H9 (cell line): ENCODE data around the gene IDH2. TPM values are rescaled to one million over a fixed set of nuclear protein-coding genes. Genes with fewer than 3 reads are reported as not detected.
A peak's percentile ranks its signal among the peaks of the same experiment; 100 is the strongest.

ENCODE experiments used
- DNase-seq: peaks from one replicate; pipeline ENCODE4 v3.0.0-alpha.2; 2017
- H2AFZ ChIP-seq: one replicate; pipeline ENCODE4 v1.6.1; 2013; ENCODE audit warnings: mild to moderate bottlenecking, low read length, control low read depth, moderate library complexity
- H2AK5ac ChIP-seq: 2 replicates; pipeline ENCODE4 v1.6.1; 2013; ENCODE audit warnings: low read length, control low read depth, mixed read lengths; ENCODE audit not compliant: insufficient read length
- H2BK120ac ChIP-seq: one replicate; pipeline ENCODE4 v1.6.1; 2013; ENCODE audit warnings: low read depth, mild to moderate bottlenecking, low read length, control low read depth, inconsistent platforms; ENCODE audit not compliant: poor library complexity, severe bottlenecking
- H2BK12ac ChIP-seq: 2 replicates; pipeline ENCODE4 v1.6.1; 2013; ENCODE audit warnings: low read length, control low read depth, mixed read lengths, low read depth; ENCODE audit not compliant: insufficient read length
- H2BK15ac ChIP-seq: 2 replicates; pipeline ENCODE4 v1.6.1; 2013; ENCODE audit warnings: low read depth, low read length, control low read depth
- H2BK20ac ChIP-seq: one replicate; pipeline ENCODE4 v1.6.1; 2013; ENCODE audit warnings: low read depth, mild to moderate bottlenecking, low read length, control low read depth, inconsistent platforms; ENCODE audit not compliant: poor library complexity, severe bottlenecking
- H2BK5ac ChIP-seq: 2 replicates; pipeline ENCODE4 v1.6.1; 2013; ENCODE audit warnings: low read length, control low read depth, mixed read lengths; ENCODE audit not compliant: insufficient read length
- H3K14ac ChIP-seq: 2 replicates; pipeline ENCODE4 v1.6.1; 2013; ENCODE audit warnings: low read length, control low read depth; ENCODE audit not compliant: insufficient read depth
- H3K18ac ChIP-seq: 2 replicates; pipeline ENCODE4 v1.6.1; 2013; ENCODE audit warnings: low read depth, mild to moderate bottlenecking, mixed read lengths, low read length, control low read depth; ENCODE audit not compliant: insufficient read length
- H3K23ac ChIP-seq: 2 replicates; pipeline ENCODE4 v1.6.1; 2013; ENCODE audit warnings: low read length, control low read depth, mixed read lengths, low read depth; ENCODE audit not compliant: insufficient read length
- H3K23me2 ChIP-seq: 2 replicates; pipeline ENCODE4 v1.6.1; 2013; ENCODE audit warnings: low read depth, mild to moderate bottlenecking, mixed read lengths, low read length, control low read depth; ENCODE audit not compliant: insufficient read length, poor library complexity, severe bottlenecking
- H3K27ac ChIP-seq: 2 replicates; pipeline ENCODE4 v1.5.1; 2013; ENCODE audit warnings: low read length, control low read depth, mixed read lengths, low read depth; ENCODE audit not compliant: insufficient read length
- H3K27me3 ChIP-seq: 2 replicates; pipeline ENCODE4 v1.6.1; 2013; ENCODE audit warnings: low read length, control low read depth, inconsistent platforms; ENCODE audit not compliant: insufficient read depth
- H3K4ac ChIP-seq: 2 replicates; pipeline ENCODE4 v1.6.1; 2013; ENCODE audit warnings: low read depth, mild to moderate bottlenecking, control low read depth, inconsistent platforms, low read length, moderate library complexity
- H3K4me1 ChIP-seq: 2 replicates; pipeline ENCODE4 v1.6.1; 2013; ENCODE audit warnings: low read length, control low read depth, inconsistent platforms; ENCODE audit not compliant: insufficient read depth
- H3K4me2 ChIP-seq: 2 replicates; pipeline ENCODE4 v1.6.1; 2013; ENCODE audit warnings: low read length, control low read depth, mixed read lengths; ENCODE audit not compliant: insufficient read length, insufficient read depth
- H3K56ac ChIP-seq: 2 replicates; pipeline ENCODE4 v1.6.1; 2013; ENCODE audit warnings: low read depth, mild to moderate bottlenecking, mixed read lengths, low read length, control low read depth; ENCODE audit not compliant: insufficient read length
- H3K79me1 ChIP-seq: 2 replicates; pipeline ENCODE4 v1.6.1; 2013; ENCODE audit warnings: low read depth, mild to moderate bottlenecking, moderate library complexity, low read length, control low read depth, inconsistent platforms; ENCODE audit not compliant: insufficient read depth, poor library complexity, severe bottlenecking
- H3K79me2 ChIP-seq: 2 replicates; pipeline ENCODE4 v1.6.1; 2013; ENCODE audit warnings: low read length, control low read depth, inconsistent platforms; ENCODE audit not compliant: insufficient read depth
- H3K9ac ChIP-seq: 2 replicates; pipeline ENCODE4 v1.6.1; 2013; ENCODE audit warnings: low read length, control low read depth, mixed read lengths; ENCODE audit not compliant: insufficient read length; ENCODE audit errors: extremely low read depth
- H3K9me3 ChIP-seq: one replicate; pipeline ENCODE4 v1.6.1; 2013; ENCODE audit warnings: low read depth, low read length, inconsistent platforms; ENCODE audit not compliant: control insufficient read depth
- H3T11ph ChIP-seq: one replicate; pipeline ENCODE4 v1.6.1; 2013; ENCODE audit warnings: mild to moderate bottlenecking, low read length, control low read depth, inconsistent platforms
- H4K20me1 ChIP-seq: one replicate; pipeline ENCODE4 v1.6.1; 2013; ENCODE audit not compliant: control insufficient read depth, insufficient read length, insufficient read depth
- H4K5ac ChIP-seq: 2 replicates; pipeline ENCODE4 v1.6.1; 2013; ENCODE audit warnings: low read depth, mild to moderate bottlenecking, mixed read lengths, low read length, control low read depth; ENCODE audit not compliant: insufficient read length
- H4K8ac ChIP-seq: replicated peaks from 2 replicates; pipeline ENCODE4 v1.6.1; 2013; ENCODE audit warnings: low read length, control low read depth, mixed read lengths, low read depth; ENCODE audit not compliant: insufficient read length
- H4K91ac ChIP-seq: 2 replicates; pipeline ENCODE4 v1.6.1; 2013; ENCODE audit warnings: low read depth, mild to moderate bottlenecking, moderate library complexity, mixed read lengths, low read length, control low read depth; ENCODE audit not compliant: insufficient read length
- H3K27ac Mint-ChIP-seq, 3 experiments: 2 replicates in 2 of 3; 3 replicates in 1 of 3; pipeline ENCODE4 v1.8.0; 2020 to 2021; ENCODE audit warnings: mixed read lengths in 3 of 3, mild to moderate bottlenecking in 1 of 3, moderate library complexity in 1 of 3
- H3K27me3 Mint-ChIP-seq: 2 replicates; pipeline ENCODE4 v1.8.0; 2021; ENCODE audit warnings: low read depth, mild to moderate bottlenecking, moderate library complexity, mixed read lengths
- H3K36me3 Mint-ChIP-seq, 3 experiments: 2 replicates in 2 of 3; 3 replicates in 1 of 3; pipeline ENCODE4 v1.8.0; 2020 to 2021; ENCODE audit warnings: low read depth in 3 of 3, mixed read lengths in 3 of 3; ENCODE audit not compliant: insufficient read depth in 1 of 3
- H3K4me1 Mint-ChIP-seq, 2 experiments: 2 replicates each; pipeline ENCODE4 v1.8.0; 2020; ENCODE audit warnings: mixed read lengths in 2 of 2
- H3K4me3 Mint-ChIP-seq, 2 experiments: 2 replicates in 1 of 2; 3 replicates in 1 of 2; pipeline ENCODE4 v1.8.0; 2020 to 2021; ENCODE audit warnings: mild to moderate bottlenecking in 2 of 2, mixed read lengths in 2 of 2, moderate library complexity in 1 of 2
- H3K9me3 Mint-ChIP-seq, 2 experiments: 2 replicates in 1 of 2; 3 replicates in 1 of 2; pipeline ENCODE4 v1.8.0; 2020; ENCODE audit warnings: mild to moderate bottlenecking in 2 of 2, mixed read lengths in 2 of 2, moderate library complexity in 1 of 2
- CTCF ChIP-seq: fragments of 200-600 bp; sonication (generic); conservative IDR thresholded peaks from 3 replicates; pipeline ENCODE4 v1.8.0; 2021; ENCODE audit warnings: antibody characterized with exemption, mild to moderate bottlenecking
- WGBS: extraction: QIAGEN DNeasy Blood & Tissue Kit; methylation state at CpG from one replicate; pipeline ENCODE4 v1.1.7; 2013; ENCODE audit warnings: missing lambda C conversion rate, low lambda C conversion rate, mixed read lengths; ENCODE audit not compliant: insufficient read length; ENCODE audit errors: extremely low coverage; 5-methylcytosine and 5-hydroxymethylcytosine counted together
- total RNA-seq: library from RNA; stranded (reverse); gene quantifications from 2 replicates; pipeline ENCODE4 v1.2.1, GENCODE V29; 2021

IDH2 gene
- total RNA-seq, 1 experiment from 2014 or later = 57.7 TPM

- no peaks in the 10 kb centered on the region for H3K27me3 Mint-ChIP-seq
- H2BK5ac ChIP-seq = no peak overlapping the region
- no peak for TF ChIP-seq CTCF
- peaks cover 47 to 60% of the 10 kb centered on the region in 2 experiments for H3K4me1 Mint-ChIP-seq
- H2BK120ac ChIP-seq = no peak overlapping the region
- no peak overlapping the region for H2AFZ ChIP-seq
- no peaks in the 10 kb centered on the region for H3K9me3 ChIP-seq
- H2BK12ac ChIP-seq = no peak overlapping the region
- no peak overlapping the region for H3K18ac ChIP-seq
- no peak overlapping the region for H3K4me3 Mint-ChIP-seq
- H3K36me3 Mint-ChIP-seq = 0 out of 7 replicates have a peak, but pooled peaks cover 0 to 4% (median 0%) of the 10 kb centered on the region in 3 experiments
- no peak overlapping the region for H3K27ac ChIP-seq
- no peak overlapping the region for H3K4me2 ChIP-seq
- H2BK15ac ChIP-seq = no peak overlapping the region
- no peaks in the 10 kb centered on the region for H3K23me2 ChIP-seq
- H3K27me3 ChIP-seq = no peaks in the 10 kb centered on the region
- no peak overlapping the region for H3K9ac ChIP-seq
- H2BK20ac ChIP-seq = no peak overlapping the region
- no peaks in the 10 kb centered on the region for H3K79me2 ChIP-seq
- no peak overlapping the region for H4K8ac ChIP-seq
- DNase-seq = no peak
- H4K20me1 ChIP-seq = peaks cover 2% of the 10 kb centered on the region
- peaks cover 14% of the 10 kb centered on the region; the same call in 1 of the 2 replicates for H3K4me1 ChIP-seq
- no peaks in the 10 kb centered on the region for H3K79me1 ChIP-seq
- H3K23ac ChIP-seq = no peak overlapping the region
- no peak overlapping the region for H3T11ph ChIP-seq
- no peak overlapping the region for H4K5ac ChIP-seq
- no peak overlapping the region for H3K56ac ChIP-seq
- no peak overlapping the region for H3K4ac ChIP-seq
- no peak overlapping the region for H4K91ac ChIP-seq
- H3K9me3 Mint-ChIP-seq = no peaks in the 10 kb centered on the region; a peak in 1 of 5 replicates
- 0 out of 7 replicates have a peak overlapping the region, but pooled peaks of 1 of the 3 experiments have one; percentile 33 for H3K27ac Mint-ChIP-seq
- no peak overlapping the region for H3K14ac ChIP-seq
- no peak overlapping the region for H2AK5ac ChIP-seq
- no CpG with 5 or more reads among the region's 4 CpGs for whole genome bisulfite sequencing
Observed at GRCh38 chr15:90058308-90058707, 44.0 kb downstream of the IDH2 start.
